Measurements from ENCODE around the gene KLK12. TPM values are rescaled to one million over a fixed set of nuclear protein-coding genes. Genes with fewer than 3 reads are reported as not detected.

Gene KLK12
- total RNA-seq, 2 experiments from 2014 or later = not detected

GRCh38 chr19:51031220-51031879, 3.5 kb downstream of the KLK12 start:
- Histone ChIP-seq H3K9me3 (ENCODE audit: control insufficient read depth in 1 of 2, insufficient read depth in 1 of 2, low read length in 2 of 2) (peaks cover 0 to 4% of the 10 kb centered on the region in 2 experiments), H3K36me3 (ENCODE audit: insufficient read depth, low read length) (no peaks in the 10 kb centered on the region), H3K27me3 (ENCODE audit: control insufficient read depth in 1 of 2, insufficient read depth in 2 of 2, low read length in 2 of 2) (peaks cover 2 to 16% of the 10 kb centered on the region in 2 experiments), H3K27ac (ENCODE audit: low read depth in 1 of 2, low read length in 2 of 2) (no peak overlapping the region), H3K4me1 (ENCODE audit: insufficient read depth, low read length) (no peaks in the 10 kb centered on the region), H3K4me3 (ENCODE audit: low read length) (no peak overlapping the region)
- TF ChIP-seq, protein P1, sequence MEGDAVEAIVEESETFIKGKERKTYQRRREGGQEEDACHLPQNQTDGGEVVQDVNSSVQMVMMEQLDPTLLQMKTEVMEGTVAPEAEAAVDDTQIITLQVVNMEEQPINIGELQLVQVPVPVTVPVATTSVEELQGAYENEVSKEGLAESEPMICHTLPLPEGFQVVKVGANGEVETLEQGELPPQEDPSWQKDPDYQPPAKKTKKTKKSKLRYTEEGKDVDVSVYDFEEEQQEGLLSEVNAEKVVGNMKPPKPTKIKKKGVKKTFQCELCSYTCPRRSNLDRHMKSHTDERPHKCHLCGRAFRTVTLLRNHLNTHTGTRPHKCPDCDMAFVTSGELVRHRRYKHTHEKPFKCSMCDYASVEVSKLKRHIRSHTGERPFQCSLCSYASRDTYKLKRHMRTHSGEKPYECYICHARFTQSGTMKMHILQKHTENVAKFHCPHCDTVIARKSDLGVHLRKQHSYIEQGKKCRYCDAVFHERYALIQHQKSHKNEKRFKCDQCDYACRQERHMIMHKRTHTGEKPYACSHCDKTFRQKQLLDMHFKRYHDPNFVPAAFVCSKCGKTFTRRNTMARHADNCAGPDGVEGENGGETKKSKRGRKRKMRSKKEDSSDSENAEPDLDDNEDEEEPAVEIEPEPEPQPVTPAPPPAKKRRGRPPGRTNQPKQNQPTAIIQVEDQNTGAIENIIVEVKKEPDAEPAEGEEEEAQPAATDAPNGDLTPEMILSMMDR (IDR thresholded peaks at IDR 0.05) = no peak
- no peak overlapping the region for H3K27ac Mint-ChIP-seq
- intact Hi-C loops (cut with DNase I, micrococcal nuclease) = no loop called here
- no peaks in the 10 kb centered on the region for H3K36me3 Mint-ChIP-seq (ENCODE audit: low read depth)
- H3K27me3 Mint-ChIP-seq = peaks cover 54% of the 10 kb centered on the region
- ATAC-seq (ENCODE audit: poor library complexity) (no peak), DNase-seq (no peak)
- no peaks in the 10 kb centered on the region for H3K4me1 Mint-ChIP-seq (ENCODE audit: low read depth)
- CTCF ChIA-PET = no interaction called here
- POLR2A ChIA-PET = no interaction called here
- H3K9me3 Mint-ChIP-seq = no peaks in the 10 kb centered on the region
- H3K4me3 Mint-ChIP-seq = no peak overlapping the region

- H3K27me3 Mint-ChIP-seq = peaks cover 57% of the 10 kb centered on the region
- no peaks in the 10 kb centered on the region for H3K36me3 Mint-ChIP-seq (ENCODE audit: low read depth)
- POLR2A ChIA-PET = no interaction called here
Observed at GRCh38 chr19:51030631-51031030, 4.2 kb downstream of the KLK12 start.

DNA sequence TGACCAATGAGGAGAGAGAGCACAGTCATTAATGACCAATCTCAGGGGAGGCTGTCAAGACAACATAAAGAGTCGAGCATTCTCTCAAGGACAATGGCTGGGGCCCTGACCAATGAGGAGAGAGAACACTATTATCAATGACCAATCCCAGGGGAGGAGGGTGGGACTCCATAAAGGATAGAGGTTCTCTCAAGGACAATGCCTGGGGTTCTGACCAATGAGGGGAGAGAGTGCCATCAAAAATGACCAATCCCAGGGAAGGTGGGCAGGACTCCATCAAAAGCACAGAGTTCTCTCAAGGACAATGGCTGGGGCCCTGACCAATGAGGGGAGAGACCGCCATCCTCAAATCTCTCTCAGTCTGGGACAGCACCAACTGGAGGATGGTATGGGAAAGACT, 5.1 kb downstream of the KLK12 start:
- no peaks in the 10 kb centered on the region for H3K9me3 Mint-ChIP-seq
- H3K27me3 Mint-ChIP-seq = peaks cover 64% of the 10 kb centered on the region
- H3K36me3 Mint-ChIP-seq (ENCODE audit: low read depth) = no peaks in the 10 kb centered on the region
- ChIA-PET CTCF (no interaction called here), POLR2A (no interaction called here)
- Histone ChIP-seq H3K4me3 (ENCODE audit: low read length) (no peak overlapping the region), H3K36me3 (ENCODE audit: insufficient read depth, low read length) (no peaks in the 10 kb centered on the region), H3K4me1 (ENCODE audit: insufficient read depth, low read length) (no peaks in the 10 kb centered on the region), H3K27me3 (ENCODE audit: control insufficient read depth in 1 of 2, insufficient read depth in 2 of 2, low read length in 2 of 2) (peaks cover 4 to 22% of the 10 kb centered on the region in 2 experiments), H3K27ac (ENCODE audit: low read depth in 1 of 2, low read length in 2 of 2) (no peak overlapping the region), H3K9me3 (ENCODE audit: control insufficient read depth in 1 of 2, insufficient read depth in 1 of 2, low read length in 2 of 2) (peaks cover 0 to 4% of the 10 kb centered on the region in 2 experiments)
- no peak overlapping the region for H3K4me3 Mint-ChIP-seq
- intact Hi-C loops (cut with DNase I, micrococcal nuclease) = no loop called here
- no peaks in the 10 kb centered on the region for H3K4me1 Mint-ChIP-seq (ENCODE audit: low read depth)
- H3K27ac Mint-ChIP-seq = no peak overlapping the region
- DNase-seq = no peak
- TF ChIP-seq, protein P1 (IDR thresholded peaks at IDR 0.05) = no peak
- no peak for ATAC-seq (ENCODE audit: poor library complexity)

More at GRCh38 chr19:51030631-51031030, 4.2 kb downstream of the KLK12 start:
- CTCF ChIA-PET = no interaction called here
- Histone ChIP-seq H3K4me1 (ENCODE audit: insufficient read depth, low read length) (no peaks in the 10 kb centered on the region), H3K9me3 (ENCODE audit: control insufficient read depth in 1 of 2, insufficient read depth in 1 of 2, low read length in 2 of 2) (peaks cover 0 to 4% of the 10 kb centered on the region in 2 experiments), H3K36me3 (ENCODE audit: insufficient read depth, low read length) (no peaks in the 10 kb centered on the region), H3K4me3 (ENCODE audit: low read length) (no peak overlapping the region), H3K27me3 (ENCODE audit: control insufficient read depth in 1 of 2, insufficient read depth in 2 of 2, low read length in 2 of 2) (peaks cover 4 to 16% of the 10 kb centered on the region in 2 experiments), H3K27ac (ENCODE audit: low read depth in 1 of 2, low read length in 2 of 2) (no peak overlapping the region)
- no peak for ATAC-seq (ENCODE audit: poor library complexity)
- intact Hi-C loops (cut with DNase I, micrococcal nuclease) = no loop called here
- TF ChIP-seq, protein P1 (IDR thresholded peaks at IDR 0.05) = no peak
- Mint-ChIP-seq H3K27ac (no peak overlapping the region), H3K4me1 (ENCODE audit: low read depth) (no peaks in the 10 kb centered on the region), H3K9me3 (no peaks in the 10 kb centered on the region), H3K4me3 (no peak overlapping the region)
- DNase-seq = no peak
